PC-3 (cell line): Measurements from ENCODE around the gene F2RL1. TPM values are rescaled to one million over a fixed set of nuclear protein-coding genes. Genes with fewer than 3 reads are reported as not detected.

ENCODE experiments used
- ATAC-seq: fragments of 200-7000 bp; cut with Tn5 transposase; 2 replicates; pipeline ENCODE4 v1.9.1; 2020; ENCODE audit warnings: mild to moderate bottlenecking, moderate library complexity
- BruUV-seq: library from RNA; stranded (reverse); fragments of 400-500 nt; replicated peaks from 2 replicates; lab custom pipeline; 2021; lab: Mats Ljungman, UMichigan
- CTCF ChIA-PET: fragments of 300-600 bp; sonication (Branson Sonifier 250); formaldehyde crosslinking; loops from one replicate; lab custom pipeline; 2022; ENCODE audit warnings: antibody characterized with exemption; lab: Charles Lee
- POLR2A ChIA-PET: fragments of 300-600 bp; sonication (Branson Sonifier 250); formaldehyde crosslinking; loops from one replicate; lab custom pipeline; 2022; ENCODE audit warnings: antibody characterized with exemption; ENCODE audit not compliant: unreplicated experiment; lab: Charles Lee
- DNase-seq: peaks from one replicate; pipeline ENCODE4 v3.0.0-alpha.2; 2015
- H2AFZ ChIP-seq: fragments of 300-600 bp; sonication (generic); 2 replicates; pipeline ENCODE4 v1.6.0; 2016; ENCODE audit warnings: antibody characterized with exemption, low read length
- H3F3A ChIP-seq: fragments of 300-600 bp; sonication (generic); one replicate; pipeline ENCODE4 v1.6.0; 2017; ENCODE audit warnings: antibody characterized with exemption, low read length, control low read depth, mild to moderate bottlenecking; ENCODE audit not compliant: unreplicated experiment
- H3K27ac ChIP-seq: fragments of 300-600 bp; sonication (generic); 2 replicates; pipeline ENCODE4 v1.5.1; 2016; ENCODE audit warnings: mild to moderate bottlenecking, low read length
- H3K27me3 ChIP-seq: fragments of 300-600 bp; sonication (generic); 2 replicates; pipeline ENCODE4 v1.6.1; 2016; ENCODE audit warnings: low read length, mixed read lengths
- H3K36me3 ChIP-seq: fragments of 300-600 bp; sonication (generic); 2 replicates; pipeline ENCODE4 v1.6.1; 2016; ENCODE audit warnings: low read depth, mixed run types, low read length, mixed read lengths
- H3K4me1 ChIP-seq: fragments of 300-600 bp; sonication (generic); 2 replicates; pipeline ENCODE4 v1.5.1; 2016; ENCODE audit warnings: low read length; ENCODE audit not compliant: insufficient read depth
- H3K4me2 ChIP-seq: fragments of 300-600 bp; sonication (generic); 2 replicates; pipeline ENCODE4 v1.6.0; 2016; ENCODE audit warnings: low read length
- H3K4me3 ChIP-seq: fragments of 300-600 bp; sonication (generic); 2 replicates; pipeline ENCODE4 v1.5.1; 2016; ENCODE audit warnings: mild to moderate bottlenecking, low read length, mixed read lengths
- H3K79me2 ChIP-seq: fragments of 300-600 bp; sonication (generic); 2 replicates; pipeline ENCODE4 v1.6.1; 2017; ENCODE audit warnings: low read length, mixed read lengths
- H3K9ac ChIP-seq: fragments of 300-600 bp; sonication (generic); 2 replicates; pipeline ENCODE4 v1.6.0; 2016; ENCODE audit warnings: mild to moderate bottlenecking, low read length
- H3K9me2 ChIP-seq: fragments of 300-600 bp; sonication (generic); replicated peaks from 2 replicates; pipeline ENCODE4 v1.6.1; 2016; ENCODE audit warnings: mixed run types, low read length, mixed read lengths
- H3K9me3 ChIP-seq: fragments of 300-600 bp; sonication (generic); 2 replicates; pipeline ENCODE4 v1.6.1; 2016; ENCODE audit warnings: low read length, mixed read lengths
- H4K20me1 ChIP-seq: fragments of 300-600 bp; sonication (generic); 2 replicates; pipeline ENCODE4 v1.6.1; 2016; ENCODE audit warnings: low read length, mixed read lengths
- EZH2 ChIP-seq: fragments of 300-600 bp; sonication (generic); IDR thresholded peaks from one replicate; pipeline ENCODE4 v1.6.1; 2017; ENCODE audit warnings: antibody characterized with exemption, mild to moderate bottlenecking, low read length; ENCODE audit not compliant: unreplicated experiment
- EZH2phosphoT487 ChIP-seq: fragments of 300-600 bp; sonication (generic); IDR thresholded peaks from 2 replicates; pipeline ENCODE4 v1.6.1; 2018; ENCODE audit warnings: mild to moderate bottlenecking, antibody characterized with exemption, low read length, borderline replicate concordance
- intact Hi-C: fragments of 100-400 bp; cut with micrococcal nuclease; formaldehyde crosslinking; loops from 2 replicates; pipeline ENCODE4 v1.9.0; 2023
- total RNA-seq: library from RNA; depleted of rRNA; stranded (reverse); fragments of >200 nt; gene quantifications from 2 replicates; pipeline ENCODE4 v1.2.3, GENCODE V29; 2014
- TF ChIP-seq, protein P1 (sequence below): fragments of 300-600 bp; sonication (generic); conservative IDR thresholded peaks from 2 replicates; pipeline ENCODE4 v1.5.1; 2017; ENCODE audit warnings: antibody characterized with exemption, low read depth, mild to moderate bottlenecking, low read length

Gene F2RL1
- total RNA-seq, 1 experiment from 2014 or later, result 167 TPM

DNA sequence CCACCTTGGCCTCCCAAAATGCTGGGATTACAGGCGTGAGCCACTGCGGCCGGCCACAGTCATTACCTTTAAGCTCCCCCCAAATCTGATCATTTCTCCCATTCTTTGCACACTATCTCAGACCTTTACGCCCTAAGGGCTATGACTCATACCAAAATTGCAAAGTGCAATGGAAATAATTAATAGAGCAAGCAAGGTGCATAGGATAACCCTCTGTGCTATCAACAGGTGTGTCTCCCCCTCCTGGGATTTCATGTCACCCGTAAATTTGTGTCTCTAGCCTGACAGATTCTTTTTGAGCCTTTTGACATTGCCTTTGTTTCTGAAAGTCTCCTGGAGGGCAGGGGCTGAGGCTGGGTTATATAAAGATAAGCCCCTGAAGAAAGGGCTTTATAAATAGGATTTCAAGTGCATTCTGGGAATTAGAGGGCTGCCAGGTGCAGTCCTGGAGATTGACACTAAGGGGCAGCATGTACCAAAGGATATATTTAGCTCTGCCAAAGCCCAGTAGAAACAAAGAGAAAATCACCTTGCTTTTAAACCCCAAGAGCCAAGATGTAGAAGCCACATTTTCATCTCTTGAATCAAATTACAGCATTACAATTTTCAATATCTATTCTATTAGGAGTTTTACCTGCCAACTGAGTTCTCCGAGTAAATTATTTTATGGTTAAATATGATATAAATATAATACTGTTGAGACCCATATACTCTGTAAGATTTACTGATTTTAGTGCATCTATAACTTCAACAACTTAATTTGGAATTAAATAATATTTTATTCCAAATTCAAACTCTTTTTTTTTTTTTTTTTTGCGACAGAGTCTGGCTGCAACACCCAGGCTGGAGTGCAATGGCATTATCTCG lies 49.2 kb downstream of the F2RL1 start:
- no peaks in the 10 kb centered on the region for H3K79me2 ChIP-seq
- peak; percentile 75 for DNase-seq
- H3K36me3 ChIP-seq, result no peaks in the 10 kb centered on the region
- H3K4me1 ChIP-seq, result no peaks in the 10 kb centered on the region
- no peaks in the 10 kb centered on the region for H4K20me1 ChIP-seq
- ATAC-seq, result peak; percentile 61
- no peaks in the 10 kb centered on the region for H3K27me3 ChIP-seq
- CTCF ChIA-PET, result interaction anchor here (1.0 kb wide), 1 partner anchor 148 kb away, joined by 6 read pairs; no protein-coding TSS in a partner anchor
- no peak overlapping the region for H3K9ac ChIP-seq
- no peaks in the 10 kb centered on the region for H3F3A ChIP-seq
- BruUV-seq, result no TSS peak
- no peak overlapping the region for H3K4me3 ChIP-seq
- H3K27ac ChIP-seq, result no peak overlapping the region
- intact Hi-C loops, result loop anchor here (1.0 to 10.0 kb wide), 4 partner anchors 148 to 624 kb away; partner anchors contain the start of gene WDR41
- H3K9me3 ChIP-seq, result no peaks in the 10 kb centered on the region
- no peaks in the 10 kb centered on the region for H3K9me2 ChIP-seq
- TF ChIP-seq EZH2 (no peak), EZH2phosphoT487 (no peak)
- TF ChIP-seq, protein P1, sequence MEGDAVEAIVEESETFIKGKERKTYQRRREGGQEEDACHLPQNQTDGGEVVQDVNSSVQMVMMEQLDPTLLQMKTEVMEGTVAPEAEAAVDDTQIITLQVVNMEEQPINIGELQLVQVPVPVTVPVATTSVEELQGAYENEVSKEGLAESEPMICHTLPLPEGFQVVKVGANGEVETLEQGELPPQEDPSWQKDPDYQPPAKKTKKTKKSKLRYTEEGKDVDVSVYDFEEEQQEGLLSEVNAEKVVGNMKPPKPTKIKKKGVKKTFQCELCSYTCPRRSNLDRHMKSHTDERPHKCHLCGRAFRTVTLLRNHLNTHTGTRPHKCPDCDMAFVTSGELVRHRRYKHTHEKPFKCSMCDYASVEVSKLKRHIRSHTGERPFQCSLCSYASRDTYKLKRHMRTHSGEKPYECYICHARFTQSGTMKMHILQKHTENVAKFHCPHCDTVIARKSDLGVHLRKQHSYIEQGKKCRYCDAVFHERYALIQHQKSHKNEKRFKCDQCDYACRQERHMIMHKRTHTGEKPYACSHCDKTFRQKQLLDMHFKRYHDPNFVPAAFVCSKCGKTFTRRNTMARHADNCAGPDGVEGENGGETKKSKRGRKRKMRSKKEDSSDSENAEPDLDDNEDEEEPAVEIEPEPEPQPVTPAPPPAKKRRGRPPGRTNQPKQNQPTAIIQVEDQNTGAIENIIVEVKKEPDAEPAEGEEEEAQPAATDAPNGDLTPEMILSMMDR, result peak; percentile 72
- POLR2A ChIA-PET, result no interaction called here
- peak overlapping the region; percentile 71; the same call in 1 of the 2 replicates for H2AFZ ChIP-seq
- H3K4me2 ChIP-seq, result 0 out of 2 replicates have a peak overlapping the region, but pooled peaks have one; percentile 48

DNA sequence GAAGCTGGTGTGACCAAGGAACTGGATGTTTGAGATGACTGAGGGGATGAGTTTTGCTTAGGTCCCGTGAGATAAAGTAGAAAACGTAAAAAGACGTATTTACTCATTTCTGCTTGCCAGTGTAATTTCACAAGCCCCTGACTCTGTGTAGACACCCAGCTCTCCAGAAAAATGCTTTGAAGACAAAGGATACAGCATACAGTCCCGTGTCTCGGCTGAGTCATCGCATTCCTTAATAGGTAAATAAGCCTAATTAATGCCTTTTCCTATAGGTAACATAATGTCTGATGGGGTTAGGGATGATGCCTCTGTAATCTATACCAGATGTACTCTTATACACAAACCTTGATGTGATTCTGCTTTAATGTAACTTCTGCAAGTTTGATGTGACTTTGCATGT lies 51.2 kb downstream of the F2RL1 start:
- CTCF ChIA-PET, result interaction anchor here (1.3 kb wide), 1 partner anchor 146 kb away, joined by 4 read pairs; no protein-coding TSS in a partner anchor
- Histone ChIP-seq H3K27ac (no peak overlapping the region), H3K9me2 (no peaks in the 10 kb centered on the region), H3K9me3 (no peaks in the 10 kb centered on the region), H3F3A (no peaks in the 10 kb centered on the region), H3K79me2 (no peaks in the 10 kb centered on the region), H3K27me3 (no peaks in the 10 kb centered on the region), H3K4me2 (no peak overlapping the region), H4K20me1 (no peaks in the 10 kb centered on the region), H3K4me3 (no peak overlapping the region), H3K9ac (no peak overlapping the region), H3K36me3 (no peaks in the 10 kb centered on the region), H3K4me1 (no peaks in the 10 kb centered on the region), H2AFZ (no peak overlapping the region)
- no peak for ATAC-seq
- DNase-seq, result no peak
- intact Hi-C loops, result no loop called here
- POLR2A ChIA-PET, result no interaction called here
- TF ChIP-seq EZH2 (no peak), EZH2phosphoT487 (no peak)
- TF ChIP-seq, protein P1, result no peak
- BruUV-seq, result no TSS peak

DNA sequence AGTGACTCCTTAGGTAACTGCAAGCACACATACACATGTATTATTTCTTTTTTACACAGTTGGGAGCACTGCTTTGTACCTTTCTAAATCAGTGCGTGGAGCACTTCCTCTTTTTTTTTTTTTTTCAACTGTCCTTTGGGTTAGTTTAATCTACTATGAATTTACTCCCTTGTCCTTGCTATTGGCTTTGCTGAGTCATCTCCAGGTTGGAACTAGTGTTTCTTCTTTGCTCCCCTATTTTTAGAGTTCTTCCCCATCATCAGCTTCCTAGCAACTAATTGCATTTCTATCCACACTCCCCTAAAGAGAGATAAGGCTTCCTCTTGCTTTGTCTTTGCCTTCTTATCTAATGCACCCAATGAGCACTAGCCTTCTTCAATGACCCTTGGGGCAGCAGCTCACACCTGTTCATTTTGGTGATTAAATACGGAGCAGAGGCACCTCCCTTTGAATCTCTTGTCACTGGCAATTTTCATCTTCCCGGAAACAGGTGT lies 55.3 kb downstream of the F2RL1 start:
- DNase-seq (no peak), ATAC-seq (no peak)
- Histone ChIP-seq H3K9me3 (no peaks in the 10 kb centered on the region), H3K4me3 (no peak overlapping the region), H2AFZ (no peak overlapping the region), H3K27me3 (no peaks in the 10 kb centered on the region), H3F3A (no peaks in the 10 kb centered on the region), H4K20me1 (no peaks in the 10 kb centered on the region), H3K4me2 (no peak overlapping the region), H3K27ac (no peak overlapping the region), H3K4me1 (no peaks in the 10 kb centered on the region), H3K9me2 (no peaks in the 10 kb centered on the region), H3K36me3 (no peaks in the 10 kb centered on the region), H3K9ac (no peak overlapping the region), H3K79me2 (no peaks in the 10 kb centered on the region)
- ChIA-PET CTCF (interaction anchor here (0.6 kb wide), 1 partner anchor 161 kb away, joined by 3 read pairs; no protein-coding TSS in a partner anchor), POLR2A (no interaction called here)
- TF ChIP-seq EZH2 (no peak), EZH2phosphoT487 (no peak)
- TF ChIP-seq, protein P1, result no peak
- intact Hi-C loops, result no loop called here
- no TSS peak for BruUV-seq
